Stimulated activated CD8-positive, alpha-beta memory T cell treated with anti-CD3 and anti-CD28 coated beads, Interleukin-7, amount 100 ng/mL, for 1 hour (primary cell): ENCODE data around the gene ALMS1.
"Not testable (repeated sequence)": the region's sequence is repeated elsewhere in the genome, so short reads cannot be mapped to it uniquely, and the experiment has no call there.

Source experiments
- DNase-seq, 2 donors: peaks; one replicate each; pipeline ENCODE4 v3.0.0-alpha.2; 2020; ENCODE audit warnings: low read depth in 2 of 2

ALMS1 gene, protein sequence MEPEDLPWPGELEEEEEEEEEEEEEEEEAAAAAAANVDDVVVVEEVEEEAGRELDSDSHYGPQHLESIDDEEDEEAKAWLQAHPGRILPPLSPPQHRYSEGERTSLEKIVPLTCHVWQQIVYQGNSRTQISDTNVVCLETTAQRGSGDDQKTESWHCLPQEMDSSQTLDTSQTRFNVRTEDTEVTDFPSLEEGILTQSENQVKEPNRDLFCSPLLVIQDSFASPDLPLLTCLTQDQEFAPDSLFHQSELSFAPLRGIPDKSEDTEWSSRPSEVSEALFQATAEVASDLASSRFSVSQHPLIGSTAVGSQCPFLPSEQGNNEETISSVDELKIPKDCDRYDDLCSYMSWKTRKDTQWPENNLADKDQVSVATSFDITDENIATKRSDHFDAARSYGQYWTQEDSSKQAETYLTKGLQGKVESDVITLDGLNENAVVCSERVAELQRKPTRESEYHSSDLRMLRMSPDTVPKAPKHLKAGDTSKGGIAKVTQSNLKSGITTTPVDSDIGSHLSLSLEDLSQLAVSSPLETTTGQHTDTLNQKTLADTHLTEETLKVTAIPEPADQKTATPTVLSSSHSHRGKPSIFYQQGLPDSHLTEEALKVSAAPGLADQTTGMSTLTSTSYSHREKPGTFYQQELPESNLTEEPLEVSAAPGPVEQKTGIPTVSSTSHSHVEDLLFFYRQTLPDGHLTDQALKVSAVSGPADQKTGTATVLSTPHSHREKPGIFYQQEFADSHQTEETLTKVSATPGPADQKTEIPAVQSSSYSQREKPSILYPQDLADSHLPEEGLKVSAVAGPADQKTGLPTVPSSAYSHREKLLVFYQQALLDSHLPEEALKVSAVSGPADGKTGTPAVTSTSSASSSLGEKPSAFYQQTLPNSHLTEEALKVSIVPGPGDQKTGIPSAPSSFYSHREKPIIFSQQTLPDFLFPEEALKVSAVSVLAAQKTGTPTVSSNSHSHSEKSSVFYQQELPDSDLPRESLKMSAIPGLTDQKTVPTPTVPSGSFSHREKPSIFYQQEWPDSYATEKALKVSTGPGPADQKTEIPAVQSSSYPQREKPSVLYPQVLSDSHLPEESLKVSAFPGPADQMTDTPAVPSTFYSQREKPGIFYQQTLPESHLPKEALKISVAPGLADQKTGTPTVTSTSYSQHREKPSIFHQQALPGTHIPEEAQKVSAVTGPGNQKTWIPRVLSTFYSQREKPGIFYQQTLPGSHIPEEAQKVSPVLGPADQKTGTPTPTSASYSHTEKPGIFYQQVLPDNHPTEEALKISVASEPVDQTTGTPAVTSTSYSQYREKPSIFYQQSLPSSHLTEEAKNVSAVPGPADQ (N-terminal part only)

DNA sequence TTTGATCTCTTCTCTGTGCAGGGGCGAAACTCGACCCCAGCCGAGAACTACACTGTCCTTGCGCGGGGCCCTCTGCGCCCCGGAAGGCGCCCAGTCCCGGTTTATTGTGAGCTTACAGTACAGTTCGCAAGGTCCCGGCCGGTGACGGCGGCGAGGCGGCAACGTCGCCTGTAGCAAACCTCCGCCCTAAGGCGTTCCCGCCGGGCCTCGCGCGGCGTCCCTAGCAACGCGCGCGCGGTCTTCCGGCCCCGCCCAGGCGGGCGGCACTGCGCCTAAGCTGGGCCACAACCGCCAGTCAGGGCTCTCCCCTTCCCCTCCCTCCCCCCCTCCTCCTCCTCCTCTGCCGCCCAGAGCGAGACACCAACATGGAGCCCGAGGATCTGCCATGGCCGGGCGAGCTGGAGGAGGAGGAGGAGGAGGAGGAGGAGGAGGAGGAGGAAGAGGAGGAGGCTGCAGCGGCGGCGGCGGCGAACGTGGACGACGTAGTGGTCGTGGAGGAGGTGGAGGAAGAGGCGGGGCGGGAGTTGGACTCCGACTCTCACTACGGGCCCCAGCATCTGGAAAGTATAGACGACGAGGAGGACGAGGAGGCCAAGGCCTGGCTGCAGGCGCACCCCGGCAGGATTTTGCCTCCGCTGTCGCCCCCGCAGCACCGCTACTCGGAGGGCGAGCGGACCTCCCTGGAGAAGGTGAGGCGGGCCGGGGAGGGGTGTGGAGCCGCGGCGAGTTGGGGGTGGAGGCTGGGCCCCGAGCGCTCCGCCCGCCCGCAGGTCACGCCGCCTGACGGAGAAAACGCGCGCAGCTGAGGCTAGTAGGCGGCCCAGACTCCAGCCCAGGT is at the start of gene ALMS1:
TSS of gene ALMS1 (plus strand) at position 333 of the 838 bp plus-strand sequence. CDS start at position 366, 33 bp downstream.
- peak; percentile 68 to 71 for DNase-seq

DNA sequence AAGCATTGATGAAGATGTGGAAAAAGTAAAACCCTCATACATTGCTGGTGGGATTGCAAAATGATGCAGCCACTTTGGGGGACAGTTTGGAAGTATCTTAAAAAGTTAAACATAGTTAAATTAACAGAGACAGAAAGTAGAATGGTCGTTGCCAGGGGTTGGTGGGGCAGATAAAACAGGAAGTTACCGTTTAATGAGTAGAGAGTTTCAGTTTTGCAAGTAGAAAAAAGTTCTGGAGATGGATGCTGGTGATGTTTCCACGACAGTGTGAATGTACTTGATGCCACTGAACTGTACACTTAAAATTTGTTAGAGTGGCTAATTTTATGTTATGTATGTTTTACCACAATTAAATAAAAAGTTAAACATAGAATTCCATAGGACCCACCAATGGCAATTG is 47.8 kb upstream of the ALMS1 start:
- DNase-seq: no peak

DNA sequence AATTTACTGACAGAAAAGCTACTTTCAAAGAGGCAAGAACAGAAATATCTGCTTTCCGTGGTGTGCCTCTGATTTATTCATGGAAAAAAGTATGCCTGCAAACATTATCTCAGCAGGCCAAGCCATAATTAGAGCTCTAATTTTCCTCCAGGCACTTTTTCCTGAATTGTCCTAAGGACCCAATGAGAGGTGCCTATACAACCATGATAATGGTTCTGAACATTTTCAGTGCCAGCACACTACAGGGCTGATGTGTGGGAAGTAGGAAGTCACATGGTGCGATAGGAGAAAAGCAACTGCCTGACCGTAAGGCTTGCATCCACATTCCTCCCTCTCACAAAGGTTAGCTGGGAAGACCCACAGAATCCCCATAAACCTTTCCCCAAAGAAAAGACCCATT is 46.4 kb upstream of the ALMS1 start:
- no peak for DNase-seq

DNA sequence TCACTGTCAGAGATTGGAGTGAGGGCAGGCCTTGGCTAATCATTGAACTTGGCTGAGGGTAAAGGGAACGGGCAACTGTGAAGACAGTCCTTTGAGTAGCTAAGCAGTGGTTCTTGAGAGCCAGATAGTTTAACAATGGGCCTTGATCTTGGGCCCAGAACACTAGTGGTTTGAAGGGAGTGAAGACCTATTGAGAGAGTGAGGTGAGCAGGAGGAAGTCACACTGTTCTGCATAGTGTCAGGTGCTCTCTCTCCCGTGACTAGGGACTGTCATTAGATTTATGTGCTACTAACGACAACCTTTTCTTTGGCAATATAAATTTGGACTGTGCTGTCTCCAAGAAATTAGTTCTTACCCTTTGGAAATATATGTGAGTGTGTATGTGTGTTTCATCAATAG is 44.6 kb upstream of the ALMS1 start:
- DNase-seq: no peak

DNA sequence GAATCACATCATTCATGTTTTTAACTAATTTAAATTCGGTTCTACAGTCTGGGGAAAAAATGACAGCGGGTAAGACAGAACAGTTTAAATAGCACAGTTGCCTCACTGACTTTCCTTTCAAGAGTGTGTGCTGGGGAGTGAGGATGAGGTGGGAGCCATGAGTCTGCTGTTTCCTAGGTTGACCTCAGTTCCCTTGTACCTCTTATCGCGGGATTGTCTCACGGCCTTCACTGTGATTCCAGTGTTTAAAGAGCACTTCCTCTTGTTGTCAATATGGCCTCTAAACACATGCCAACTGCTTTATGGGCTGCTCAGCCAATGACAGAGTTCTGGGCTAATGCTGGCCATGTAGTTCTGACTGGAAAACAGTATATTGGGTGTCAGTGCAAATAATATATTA is 41.6 kb upstream of the ALMS1 start:
- no peak for DNase-seq

DNA sequence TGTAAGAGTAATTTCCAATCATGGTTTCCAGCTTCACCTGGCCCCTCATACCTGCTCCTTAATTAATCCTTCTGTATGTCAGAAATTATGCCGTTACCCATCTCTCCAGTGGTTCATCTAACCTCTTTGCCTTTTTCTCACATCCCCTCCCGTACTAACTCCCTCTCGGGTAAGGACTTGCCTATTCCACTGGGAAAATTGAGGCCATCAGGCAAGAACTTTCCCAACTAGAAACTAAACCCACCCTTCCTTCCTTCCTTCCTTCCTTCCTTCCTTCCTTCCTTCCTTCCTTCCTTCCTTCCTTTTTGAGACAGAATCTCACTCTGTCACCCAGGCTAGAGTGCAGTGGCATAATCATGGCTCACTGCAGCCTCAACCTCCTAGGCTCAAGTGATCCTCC is 40.9 kb upstream of the ALMS1 start:
- not testable (repeated sequence) for DNase-seq

DNA sequence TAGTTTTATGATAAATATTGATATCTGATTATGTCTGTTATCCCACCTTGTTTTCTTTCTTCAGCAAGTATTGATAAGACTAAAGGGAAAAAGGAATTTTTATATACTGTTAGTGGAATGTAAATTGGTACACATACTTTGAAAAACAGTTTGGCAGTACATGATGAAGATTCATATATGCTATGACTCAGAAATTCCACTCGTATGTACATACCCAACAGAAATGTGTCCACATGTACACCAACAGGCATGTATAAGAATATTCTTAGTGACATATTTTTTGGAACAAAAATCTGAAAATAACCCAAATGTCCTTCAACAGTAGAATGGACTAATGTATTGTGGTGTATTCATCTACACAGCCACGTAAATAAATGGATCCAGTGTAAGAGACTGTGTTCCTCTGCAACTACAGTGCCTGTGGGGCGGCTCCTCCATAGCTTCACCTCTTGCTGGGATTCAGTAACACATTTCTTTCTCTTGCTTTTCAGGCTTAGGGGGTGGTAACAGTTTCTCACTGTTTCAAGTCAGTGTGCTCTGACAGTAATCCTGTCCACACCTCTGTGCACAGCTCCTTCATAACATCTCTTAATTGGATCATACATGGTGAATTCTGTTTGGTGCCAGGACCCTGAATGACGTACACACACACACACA is 35.5 kb upstream of the ALMS1 start:
- no peak for DNase-seq

DNA sequence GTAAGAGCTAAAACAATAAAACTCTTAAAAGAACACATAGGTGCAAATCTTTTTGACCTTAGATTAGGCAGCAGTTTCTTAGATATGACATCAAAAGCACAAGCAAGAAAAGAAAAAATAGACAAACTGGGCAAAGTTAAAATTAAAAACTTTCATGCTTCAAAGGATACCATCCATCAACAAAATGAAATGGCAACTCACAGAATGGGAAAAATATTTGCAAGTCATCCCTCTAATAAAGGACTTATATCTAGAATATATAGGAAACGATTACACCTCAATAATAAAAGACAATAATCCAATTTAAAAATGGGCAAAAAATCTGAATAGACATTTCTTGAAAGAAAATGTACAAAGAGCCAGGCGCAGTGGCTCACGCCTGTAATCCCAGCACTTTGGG is 29.5 kb upstream of the ALMS1 start:
- DNase-seq: no peak

DNA sequence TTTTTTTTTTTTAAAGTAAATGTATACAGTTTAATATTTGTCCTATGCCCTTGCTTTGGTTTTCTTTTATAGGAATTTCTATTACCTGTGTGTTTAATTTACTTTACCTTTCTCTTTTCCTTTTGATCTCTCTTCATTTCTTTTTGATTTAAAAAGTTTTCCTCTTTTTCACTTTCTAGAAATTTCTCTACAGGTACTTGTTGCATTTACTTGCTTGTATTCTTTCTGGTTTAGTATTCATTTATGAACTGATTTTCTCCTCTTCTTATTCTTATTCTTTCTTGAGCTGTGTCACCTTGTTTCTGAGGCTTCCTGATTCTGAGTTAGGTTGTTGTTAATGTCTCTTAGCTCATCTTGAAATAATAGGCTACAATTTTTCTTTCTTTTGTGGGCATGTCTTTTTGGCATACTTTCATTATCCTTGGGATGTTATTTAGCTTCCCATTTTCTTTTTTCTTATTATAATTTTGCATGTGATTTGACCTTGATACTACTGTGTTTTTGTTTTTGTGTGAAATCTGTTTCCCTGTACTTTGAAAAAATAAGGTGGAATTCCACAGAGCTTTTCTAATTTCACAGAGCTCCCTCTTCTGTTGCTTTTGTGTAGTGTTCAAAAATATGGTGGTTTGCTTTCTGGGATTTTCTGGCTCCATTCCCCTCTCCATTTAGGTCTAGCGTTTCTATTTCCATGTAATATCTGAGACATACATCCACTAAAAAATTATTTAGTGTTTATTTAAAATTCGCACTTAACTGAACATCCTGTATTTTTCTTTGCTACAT is 25.5 kb upstream of the ALMS1 start:
- DNase-seq: no peak

DNA sequence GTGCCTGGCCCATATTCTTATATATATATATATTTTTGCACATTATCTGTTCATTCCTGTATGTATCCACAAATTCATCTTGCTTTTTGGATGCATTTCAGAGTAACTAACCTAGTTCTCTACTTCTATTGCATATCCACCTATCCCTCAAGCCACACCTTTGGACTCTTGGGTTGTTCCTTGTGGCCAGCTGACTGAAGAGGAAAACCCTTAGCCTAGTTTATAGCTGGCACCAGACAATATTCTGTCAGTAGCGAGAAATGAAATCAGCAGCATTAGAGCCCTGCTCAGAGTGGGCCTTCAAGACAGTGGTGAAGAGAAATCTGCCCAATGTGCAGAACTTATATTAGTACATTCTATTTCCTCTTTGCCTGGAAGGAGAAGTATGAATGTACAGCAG is 19.6 kb upstream of the ALMS1 start:
- no peak for DNase-seq

DNA sequence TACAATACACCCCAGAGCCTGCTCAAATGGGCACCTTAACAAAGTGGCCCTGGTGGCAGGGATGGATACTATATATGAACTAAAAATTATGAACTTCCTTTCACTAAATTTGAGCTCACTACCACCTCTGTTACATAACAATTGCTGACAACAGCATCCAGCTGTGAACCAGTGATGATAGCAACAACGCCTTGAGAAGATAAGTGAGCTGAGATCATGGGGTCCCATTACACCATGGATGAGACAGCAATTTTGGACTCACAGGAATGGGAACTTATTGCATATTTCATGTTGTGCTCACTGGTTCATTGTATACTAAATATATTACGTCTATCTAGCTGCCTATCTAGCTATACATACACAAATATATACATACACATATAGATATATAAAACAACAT is 16.9 kb upstream of the ALMS1 start:
- DNase-seq: no peak

DNA sequence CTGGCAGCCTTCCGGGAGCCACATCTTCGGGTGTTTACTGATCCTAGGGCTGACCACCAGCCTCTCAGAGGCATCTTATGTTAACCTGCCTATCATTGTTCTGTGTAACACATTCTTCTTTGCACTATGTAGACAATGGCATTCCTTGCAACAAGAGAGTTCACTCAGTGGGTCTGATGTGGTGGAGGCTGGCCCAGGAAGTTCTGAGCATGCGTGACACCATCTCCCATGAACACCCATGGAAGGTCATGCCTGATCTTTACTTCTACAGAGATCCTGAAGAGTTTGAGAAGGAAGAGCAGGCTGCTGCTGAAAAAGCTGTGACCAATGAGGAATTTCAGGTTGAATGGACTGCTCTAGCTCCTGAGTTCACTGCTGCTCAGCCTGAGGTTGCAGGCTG is 15.3 kb upstream of the ALMS1 start:
- DNase-seq: no peak

DNA sequence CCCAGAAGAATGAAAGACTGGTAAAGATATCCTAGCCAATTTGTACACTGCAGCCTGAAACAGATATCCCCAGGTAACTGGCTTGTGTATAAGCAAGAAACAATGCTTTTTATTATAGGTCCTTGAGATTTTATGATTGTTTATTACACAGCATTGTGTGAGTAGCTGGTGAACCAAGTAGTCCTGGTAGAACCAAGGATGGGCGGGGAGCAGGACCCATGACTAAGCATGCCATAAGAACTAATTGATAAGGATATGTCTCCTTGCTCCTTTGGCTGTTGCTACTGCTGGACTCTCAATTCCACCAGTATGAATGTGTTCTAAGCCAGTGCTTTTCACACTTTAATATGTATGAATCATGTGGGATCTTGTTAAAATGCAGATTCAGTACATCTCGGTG is 12.3 kb upstream of the ALMS1 start:
- no peak for DNase-seq

DNA sequence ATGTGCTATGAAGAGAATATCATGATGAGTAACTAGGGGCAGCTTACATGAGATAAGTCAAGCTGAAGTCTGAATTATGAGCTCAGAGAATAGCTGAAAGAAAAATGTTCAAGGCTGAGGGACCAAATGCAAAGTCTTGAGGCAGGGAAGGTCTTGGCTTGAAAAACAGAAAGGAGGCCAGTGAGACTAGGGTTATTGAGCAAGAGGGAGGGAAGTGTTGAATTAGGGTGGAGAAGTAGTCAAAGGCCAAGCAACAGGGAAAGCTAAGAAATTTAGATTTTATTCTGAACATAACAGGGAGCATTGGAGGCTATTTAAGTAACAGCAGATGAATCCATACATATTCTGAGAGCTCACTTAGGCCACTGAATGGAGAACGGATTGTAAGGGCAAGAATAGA is 11.4 kb upstream of the ALMS1 start:
- DNase-seq: no peak

DNA sequence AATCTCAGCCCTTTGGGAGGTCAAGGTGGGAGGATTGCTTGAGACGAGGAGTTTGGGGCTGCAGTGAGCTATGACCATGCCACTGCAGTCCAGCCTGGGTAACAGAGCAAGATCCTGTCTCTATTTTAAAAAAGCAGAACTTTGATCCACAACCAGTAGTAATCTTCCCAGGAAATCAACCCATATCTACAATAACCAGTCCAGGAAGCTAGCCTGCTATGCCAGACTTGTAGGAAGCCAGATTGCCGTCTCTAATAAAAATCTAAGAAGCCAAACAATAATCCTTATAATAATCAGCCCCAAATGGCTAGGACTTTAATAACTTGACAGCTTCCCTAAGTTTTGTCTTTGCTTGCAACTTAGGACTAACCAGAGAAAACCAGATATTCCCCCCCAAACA is 9.0 kb upstream of the ALMS1 start:
- DNase-seq: no peak

DNA sequence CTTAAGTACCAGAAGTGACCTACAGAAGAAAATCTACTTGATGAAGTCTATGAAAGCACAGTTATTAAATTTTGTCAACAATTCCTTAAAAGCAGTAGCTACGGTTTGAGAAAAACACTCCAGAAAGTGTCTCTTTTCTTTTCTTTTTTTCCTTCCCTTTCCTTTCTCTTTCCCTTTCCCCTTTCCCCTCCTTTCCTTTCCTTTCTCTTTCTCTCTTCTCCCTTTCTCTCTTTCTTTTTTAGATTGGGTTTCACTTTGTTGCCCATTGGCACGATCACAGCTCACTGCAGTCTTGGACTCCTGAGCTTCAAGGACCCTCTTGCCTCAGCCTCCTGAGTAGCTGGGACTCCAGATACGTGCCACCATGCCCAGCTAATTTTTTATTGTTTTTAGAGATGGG is 2.6 kb upstream of the ALMS1 start:
- DNase-seq: no peak

DNA sequence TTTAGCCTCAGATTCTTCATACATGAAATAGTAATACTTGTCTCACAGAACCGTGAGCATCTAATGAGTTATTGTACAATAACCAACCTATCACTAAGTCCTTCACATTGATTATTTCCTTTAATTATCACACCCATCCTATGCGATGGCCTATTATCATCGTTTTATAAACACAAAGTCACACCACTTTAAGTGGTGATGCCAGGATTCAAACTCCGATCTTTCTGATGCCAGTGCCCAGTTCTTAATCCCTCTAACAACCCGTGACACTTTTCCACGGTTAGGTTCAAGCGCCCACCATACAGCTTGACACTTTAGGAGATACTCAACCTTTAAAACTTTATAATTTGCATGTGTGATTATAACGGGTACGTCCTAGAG is 523 bp upstream of the ALMS1 start:
- no peak for DNase-seq

DNA sequence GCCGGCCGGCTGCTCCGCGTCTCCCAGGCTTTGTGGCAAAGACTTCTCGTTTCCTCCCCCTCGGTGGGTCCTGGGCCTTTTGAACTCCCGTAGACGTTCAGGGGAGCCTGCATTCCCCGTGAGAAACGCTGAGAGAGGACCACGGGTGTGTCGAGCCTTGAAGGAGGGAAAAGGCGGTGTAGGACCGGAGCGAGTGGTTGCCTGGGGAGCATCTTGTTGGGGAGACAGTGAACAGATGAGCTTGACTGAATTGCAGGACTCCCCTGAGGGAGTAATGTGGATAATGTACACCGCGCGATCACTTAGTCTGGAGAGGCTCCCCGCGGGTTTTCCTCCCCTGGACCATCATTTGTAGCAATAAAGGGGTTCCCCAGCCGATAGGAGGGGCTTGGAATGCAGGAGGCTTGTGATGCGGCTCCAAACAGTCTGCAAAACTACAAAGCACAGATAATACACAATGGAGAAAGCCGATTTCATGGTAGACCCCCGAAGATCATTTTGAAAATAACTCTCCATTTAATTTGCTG is 769 bp downstream of the ALMS1 start:
- DNase-seq: no peak

DNA sequence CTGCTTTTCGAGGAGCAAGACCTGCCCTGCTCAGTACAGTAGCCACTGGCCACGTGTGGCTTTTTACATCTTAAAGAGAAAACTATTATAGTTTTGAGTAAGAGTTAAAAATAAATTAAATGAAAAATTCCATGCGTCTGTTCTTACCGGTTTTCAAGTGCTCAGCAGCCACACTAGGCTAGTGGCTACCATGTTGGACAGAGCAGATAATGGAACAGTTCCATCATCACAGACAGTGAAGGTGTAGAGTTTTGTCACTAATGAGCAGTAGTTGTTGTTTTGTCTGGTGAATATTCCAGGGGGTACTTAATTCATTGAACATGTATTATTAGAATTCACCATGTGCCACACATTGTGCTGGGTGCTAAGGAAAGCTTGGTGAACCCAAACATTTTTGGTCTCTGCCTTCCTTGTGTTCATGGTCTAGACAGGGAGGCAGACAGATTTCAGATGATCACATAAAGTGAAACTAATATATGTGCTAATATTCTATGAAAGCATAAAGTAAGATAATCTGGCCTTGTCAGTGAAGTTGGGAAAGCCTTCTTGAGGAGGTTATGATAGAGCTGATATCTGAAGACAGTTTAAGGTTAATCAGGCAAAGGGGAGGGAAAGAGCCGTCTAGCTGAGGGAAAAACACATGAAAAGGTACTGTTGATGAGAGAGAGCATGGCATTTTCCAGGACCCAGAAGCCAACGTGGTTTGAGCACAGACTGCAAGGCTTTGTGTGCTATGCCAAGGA is 1.4 kb downstream of the ALMS1 start:
- DNase-seq: no peak
